Effector CD8-positive, alpha-beta T cell (primary cell): Measurements from ENCODE around the gene INHBE.
"Not testable (repeated sequence)": the region's sequence is repeated elsewhere in the genome, so short reads cannot be mapped to it uniquely, and the experiment has no call there.

Source experiments
- DNase-seq: peaks from one replicate; lab custom pipeline; 2025; lab: John Stamatoyannopoulos, UW
- total RNA-seq, 4 experiments: gene quantifications; one replicate each; lab custom pipeline; 2026; lab: John Stamatoyannopoulos, UW

INHBE gene
- total RNA-seq, result 0 to 0.18 (median 0.05) reads per million in 4 experiments

- DNase-seq, result no peak
Measured at GRCh38 chr12:57454566-57455373, at the start of gene INHBE. TSS of gene INHBE (plus strand) at chr12:57455307. CDS start at chr12:57455537, 230 bp downstream.

- DNase-seq, result no peak
Measured at GRCh38 chr12:57410534-57410933, 44.6 kb upstream of the INHBE start.

- not testable (repeated sequence) for DNase-seq
Measured at GRCh38 chr12:57414160-57414559, 40.9 kb upstream of the INHBE start.

- no peak for DNase-seq
Measured at GRCh38 chr12:57415088-57415487, 40.0 kb upstream of the INHBE start.

GRCh38 chr12:57416039-57416996 is 38.8 kb upstream of the INHBE start:
- DNase-seq, result no peak

- no peak for DNase-seq
Measured at GRCh38 chr12:57418255-57418654, 36.9 kb upstream of the INHBE start.

GRCh38 chr12:57419495-57419894 is 35.6 kb upstream of the INHBE start:
- no peak for DNase-seq

GRCh38 chr12:57420482-57420881 is 34.6 kb upstream of the INHBE start:
- DNase-seq, result no peak

GRCh38 chr12:57426948-57427347 is 28.2 kb upstream of the INHBE start:
- not testable (repeated sequence) for DNase-seq

- no peak for DNase-seq
Measured at GRCh38 chr12:57428965-57429364, 26.1 kb upstream of the INHBE start.

GRCh38 chr12:57429473-57430111 is 25.5 kb upstream of the INHBE start:
- no peak for DNase-seq

- no peak for DNase-seq
Measured at GRCh38 chr12:57430112-57430930, 24.8 kb upstream of the INHBE start.

- DNase-seq, result peak; percentile 88
Measured at GRCh38 chr12:57430931-57431566, 24.1 kb upstream of the INHBE start, which contains the start of gene R3HDM2. TSS of gene R3HDM2 (minus strand) at chr12:57431043. CDS start at chr12:57310428, 120,615 bp downstream.

GRCh38 chr12:57431654-57432188 is 23.4 kb upstream of the INHBE start:
- no peak for DNase-seq

- DNase-seq, result no peak
Measured at GRCh38 chr12:57433370-57433769, 21.7 kb upstream of the INHBE start.

GRCh38 chr12:57434517-57435223 is 20.4 kb upstream of the INHBE start, which contains the start of gene INHBC:
TSS of gene INHBC (plus strand) at chr12:57434784. CDS start at chr12:57434887, 103 bp downstream.
- no peak for DNase-seq

- no peak for DNase-seq
Measured at GRCh38 chr12:57435293-57435692, 19.8 kb upstream of the INHBE start.

GRCh38 chr12:57438400-57438799 is 16.7 kb upstream of the INHBE start:
- no peak for DNase-seq

- no peak for DNase-seq
Measured at GRCh38 chr12:57439762-57440266, 15.3 kb upstream of the INHBE start.
